NB4 (cell line): Measurements from ENCODE around the gene ZNF782.

Source experiments
- DNase-seq: peaks from one replicate; pipeline ENCODE4 v3.0.0; 2010; ENCODE audit warnings: low read depth
- H3K4me3 ChIP-seq: one replicate; pipeline ENCODE4 v1.5.1; 2011; ENCODE audit warnings: mild to moderate bottlenecking, low read depth, low read length, moderate library complexity
- MYC ChIP-seq: IDR thresholded peaks from 2 replicates; pipeline ENCODE4 v1.6.1; 2011; ENCODE audit warnings: low read depth, low read length
- POLR2A ChIP-seq: IDR thresholded peaks from 2 replicates; pipeline ENCODE4 v1.6.1; 2011; ENCODE audit warnings: mild to moderate bottlenecking; ENCODE audit not compliant: insufficient read length; ENCODE audit errors: extremely low read depth
- TF ChIP-seq, protein P1 (sequence below): IDR thresholded peaks from 2 replicates; pipeline ENCODE4 v1.6.1; 2011; ENCODE audit warnings: low read depth, low read length
- TF ChIP-seq, protein P2 (sequence below): IDR thresholded peaks from one replicate; pipeline ENCODE4 v1.5.1; 2012; ENCODE audit warnings: low read depth, low read length

ZNF782 gene

DNA sequence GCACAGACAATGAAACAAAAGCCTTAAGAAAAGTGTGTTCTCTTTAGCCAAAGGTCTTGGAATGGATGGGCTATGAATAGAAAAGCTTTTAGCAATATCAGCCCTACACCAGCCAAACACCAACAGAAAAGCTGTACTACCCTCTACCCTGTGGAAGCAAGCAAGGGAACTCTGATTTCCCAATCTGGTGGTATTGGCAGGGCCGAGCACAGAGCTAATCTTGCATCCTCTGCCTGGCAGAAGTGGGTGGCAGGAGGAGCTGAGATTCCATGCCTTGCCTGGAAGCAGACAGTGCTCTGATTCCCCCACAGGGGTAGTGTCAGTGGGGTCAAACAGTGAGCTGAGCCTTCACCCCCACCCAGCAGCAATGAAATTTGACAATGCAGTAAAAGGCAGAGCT, 29.6 kb upstream of the ZNF782 start:
- DNase-seq, result no peak
- TF ChIP-seq POLR2A (no peak), MYC (no peak)
- TF ChIP-seq, protein P1, sequence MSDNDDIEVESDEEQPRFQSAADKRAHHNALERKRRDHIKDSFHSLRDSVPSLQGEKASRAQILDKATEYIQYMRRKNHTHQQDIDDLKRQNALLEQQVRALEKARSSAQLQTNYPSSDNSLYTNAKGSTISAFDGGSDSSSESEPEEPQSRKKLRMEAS, result no peak
- no peak overlapping the region for H3K4me3 ChIP-seq

DNA sequence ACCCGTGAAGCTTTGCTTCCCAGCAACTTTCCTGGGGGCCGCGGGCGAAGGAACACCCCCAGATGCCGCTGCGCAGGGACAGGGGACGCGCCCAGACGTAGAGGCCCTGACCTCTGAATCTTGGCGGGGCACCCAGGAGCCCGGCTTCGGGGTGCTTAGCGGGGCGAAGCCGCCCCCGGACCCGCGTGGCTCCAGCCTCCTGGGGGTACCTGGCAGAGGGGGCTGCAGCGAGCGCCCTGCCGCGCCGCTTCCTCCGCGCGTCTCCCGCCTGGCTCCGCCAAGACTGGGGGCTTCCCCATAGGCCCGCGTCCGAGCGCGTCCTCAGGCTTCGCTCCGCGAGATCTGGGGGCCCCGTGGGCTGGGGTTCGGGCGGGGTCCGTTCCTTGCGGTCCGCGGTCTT, 23.0 kb upstream of the ZNF782 start:
- DNase-seq, result no peak
- TF ChIP-seq, protein P2, sequence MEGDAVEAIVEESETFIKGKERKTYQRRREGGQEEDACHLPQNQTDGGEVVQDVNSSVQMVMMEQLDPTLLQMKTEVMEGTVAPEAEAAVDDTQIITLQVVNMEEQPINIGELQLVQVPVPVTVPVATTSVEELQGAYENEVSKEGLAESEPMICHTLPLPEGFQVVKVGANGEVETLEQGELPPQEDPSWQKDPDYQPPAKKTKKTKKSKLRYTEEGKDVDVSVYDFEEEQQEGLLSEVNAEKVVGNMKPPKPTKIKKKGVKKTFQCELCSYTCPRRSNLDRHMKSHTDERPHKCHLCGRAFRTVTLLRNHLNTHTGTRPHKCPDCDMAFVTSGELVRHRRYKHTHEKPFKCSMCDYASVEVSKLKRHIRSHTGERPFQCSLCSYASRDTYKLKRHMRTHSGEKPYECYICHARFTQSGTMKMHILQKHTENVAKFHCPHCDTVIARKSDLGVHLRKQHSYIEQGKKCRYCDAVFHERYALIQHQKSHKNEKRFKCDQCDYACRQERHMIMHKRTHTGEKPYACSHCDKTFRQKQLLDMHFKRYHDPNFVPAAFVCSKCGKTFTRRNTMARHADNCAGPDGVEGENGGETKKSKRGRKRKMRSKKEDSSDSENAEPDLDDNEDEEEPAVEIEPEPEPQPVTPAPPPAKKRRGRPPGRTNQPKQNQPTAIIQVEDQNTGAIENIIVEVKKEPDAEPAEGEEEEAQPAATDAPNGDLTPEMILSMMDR, result no peak
- TF ChIP-seq MYC (no peak), POLR2A (no peak)
- TF ChIP-seq, protein P1, result no peak
- peak overlapping the region; percentile 6 for H3K4me3 ChIP-seq

DNA sequence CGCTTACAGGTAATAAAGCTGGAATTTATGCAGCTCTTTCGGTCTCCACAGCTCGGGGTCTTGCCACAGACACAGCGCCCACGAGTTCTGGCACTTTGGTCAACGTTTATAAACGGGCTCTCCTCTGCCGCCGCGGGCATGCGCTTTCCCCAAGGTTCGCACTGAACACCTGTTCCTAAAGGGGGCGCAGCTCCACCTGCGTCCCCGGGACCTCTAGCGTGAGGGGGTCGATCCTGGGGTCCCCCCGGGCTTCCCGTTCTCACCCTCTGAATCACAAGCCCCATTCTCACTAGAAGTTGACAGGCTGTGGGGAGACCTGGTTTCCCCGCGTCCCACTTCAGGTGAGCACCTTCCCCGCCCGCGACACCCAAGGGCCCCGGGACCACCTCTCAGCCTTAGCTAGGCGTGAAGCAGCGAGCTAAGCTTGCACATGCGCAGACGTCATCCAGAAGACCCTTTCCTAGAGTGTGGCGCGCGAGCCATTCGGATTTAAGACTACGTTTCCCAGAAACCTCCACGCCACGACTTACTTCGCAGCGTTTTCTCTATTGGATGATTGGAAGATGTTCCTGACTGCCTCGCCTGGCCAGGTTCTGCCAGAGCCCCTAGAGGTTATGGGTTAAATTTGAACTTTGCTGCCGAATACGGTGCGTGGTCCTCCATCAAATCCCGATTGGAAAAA, 21.3 kb upstream of the ZNF782 start:
- H3K4me3 ChIP-seq, result peak overlapping the region; percentile 61
- DNase-seq, result peak; percentile 88
- TF ChIP-seq, protein P1, result no peak
- TF ChIP-seq, protein P2, result peak; percentile 29

DNA sequence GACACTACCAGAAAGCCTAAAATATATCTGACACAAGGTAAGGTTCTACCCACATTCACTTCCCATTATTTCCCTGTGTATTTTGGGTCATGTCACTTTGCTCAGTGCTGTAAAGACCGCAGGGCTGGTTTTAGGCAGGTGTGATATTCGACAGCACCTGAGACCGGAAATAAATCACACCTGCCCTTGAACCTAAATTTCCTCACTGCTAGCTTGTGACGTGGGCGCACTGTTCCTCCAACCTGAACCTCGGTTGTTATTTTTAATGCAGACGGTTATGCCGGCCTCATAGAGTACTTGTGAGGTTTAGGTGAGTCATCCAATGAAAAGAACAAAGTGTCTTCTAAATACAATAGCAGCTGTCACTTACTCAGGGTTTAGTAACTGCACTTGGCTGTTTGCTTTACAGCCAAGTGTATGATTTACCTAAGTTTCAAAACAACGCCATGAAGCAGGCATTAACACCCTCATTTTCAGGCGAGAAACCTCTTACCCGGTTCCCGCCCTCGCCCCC, 20.7 kb upstream of the ZNF782 start:
- DNase-seq, result peak; percentile 63
- H3K4me3 ChIP-seq, result peak overlapping the region; percentile 61
- no peak for TF ChIP-seq MYC
- TF ChIP-seq, protein P1, result no peak
- TF ChIP-seq, protein P2, result no peak
- no peak for TF ChIP-seq POLR2A

DNA sequence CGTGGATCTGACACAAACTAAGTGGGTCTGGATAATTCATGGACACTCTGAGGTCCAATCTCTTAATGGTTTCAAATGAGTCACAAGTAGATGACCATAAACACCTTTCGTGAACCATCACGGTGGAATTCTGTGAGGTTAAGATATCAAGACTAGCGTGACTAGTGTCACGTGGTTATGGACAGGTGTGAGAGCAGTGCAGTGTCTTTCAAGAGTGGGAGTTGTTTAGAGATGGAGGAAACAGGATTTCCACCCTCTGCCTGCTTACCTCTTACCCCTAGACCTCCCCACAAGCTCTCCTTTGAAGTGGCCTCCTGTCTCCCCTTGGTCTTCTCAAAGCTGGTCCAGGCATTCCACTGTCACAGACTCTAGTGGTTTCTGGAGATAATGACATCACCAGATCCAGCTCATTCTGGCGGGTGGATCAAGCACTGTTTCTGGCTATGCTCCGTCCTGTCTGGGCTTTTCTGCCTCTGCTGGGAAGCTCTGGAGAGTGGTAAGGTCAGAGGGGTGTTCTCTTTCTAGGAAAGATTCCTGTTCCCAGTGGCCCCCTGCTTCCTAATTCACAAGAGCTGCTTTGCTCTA, 20.0 kb upstream of the ZNF782 start:
- TF ChIP-seq, protein P1, result no peak
- no peak for TF ChIP-seq MYC
- TF ChIP-seq, protein P2, result no peak
- TF ChIP-seq POLR2A, result no peak
- H3K4me3 ChIP-seq, result no peak overlapping the region
- DNase-seq, result no peak

DNA sequence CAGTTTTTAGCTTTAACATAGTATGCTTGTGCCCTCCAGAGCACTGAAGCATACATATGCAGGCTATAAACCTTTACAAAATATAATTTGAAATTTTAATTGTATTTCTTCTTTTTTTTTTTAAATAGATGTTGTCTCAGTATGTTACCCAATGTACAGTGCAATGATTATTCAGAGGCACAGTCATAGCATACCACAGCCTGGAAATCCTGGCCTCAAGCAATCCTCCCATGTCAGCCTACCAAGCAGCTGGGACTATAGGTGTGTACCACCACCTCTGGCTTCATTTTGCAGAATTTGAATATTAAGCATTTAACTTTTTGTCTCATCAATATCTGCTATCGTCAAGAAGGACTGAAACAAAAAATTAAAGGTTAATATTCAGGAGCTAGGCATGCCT, 16.9 kb upstream of the ZNF782 start:
- H3K4me3 ChIP-seq, result no peak overlapping the region
- no peak for DNase-seq
- TF ChIP-seq POLR2A (no peak), MYC (no peak)
- TF ChIP-seq, protein P1, result no peak
- TF ChIP-seq, protein P2, result no peak
